Measurements from ENCODE around the gene CUX1. TPM values are rescaled to one million over a fixed set of nuclear protein-coding genes. Genes with fewer than 3 reads are reported as not detected.

The CUX1 gene
- total RNA-seq, 1 experiment from 2014 or later = 53.5 TPM

DNA sequence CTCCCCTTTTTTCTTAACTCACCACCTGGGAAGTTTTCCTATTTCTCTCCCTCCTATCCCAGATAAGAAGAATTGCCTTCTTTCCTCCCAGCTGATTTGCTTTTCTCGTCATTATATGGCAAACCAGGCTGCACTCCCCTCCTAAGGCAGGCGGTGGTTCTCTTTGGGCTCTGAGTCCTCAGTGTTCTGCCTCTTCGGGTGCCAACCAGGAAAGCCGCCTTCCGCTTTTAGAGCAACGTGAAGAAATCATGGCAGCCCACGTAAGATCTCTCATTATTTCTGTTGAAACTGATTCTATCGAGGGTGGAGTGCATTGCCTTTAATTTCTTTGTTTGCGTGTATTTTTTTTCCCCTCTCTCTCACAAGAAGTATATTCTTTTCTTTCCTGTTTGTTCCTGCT is 141.9 kb downstream of the CUX1 start:
- DNase-seq = no peak
- H3K79me1 ChIP-seq (ENCODE audit: insufficient read depth, low read depth, low read length, poor library complexity, severe bottlenecking) = peaks cover 7% of the 10 kb centered on the region
- H2BK12ac ChIP-seq (ENCODE audit: insufficient read length, low read depth, low read length) = no peak overlapping the region
- no peak overlapping the region for H3K23ac ChIP-seq (ENCODE audit: insufficient read length, low read depth, low read length)
- no peak overlapping the region for H3K27ac ChIP-seq (ENCODE audit: insufficient read length, low read depth, low read length)
- no peak overlapping the region for H2BK15ac ChIP-seq (ENCODE audit: low read depth, low read length)
- peaks cover 5% of the 10 kb centered on the region; the same call in 1 of the 2 replicates for H3K4me1 ChIP-seq (ENCODE audit: insufficient read depth, low read length)
- no peak overlapping the region for H4K91ac ChIP-seq (ENCODE audit: insufficient read length, low read depth, low read length)
- no peaks in the 10 kb centered on the region for H3K9me3 Mint-ChIP-seq
- no peak overlapping the region for H2BK120ac ChIP-seq (ENCODE audit: low read depth, low read length, poor library complexity, severe bottlenecking)
- H4K8ac ChIP-seq (replicated peaks; ENCODE audit: insufficient read length, low read depth, low read length) = no peak overlapping the region
- H3K4ac ChIP-seq (ENCODE audit: low read depth, low read length) = no peak overlapping the region
- no peak overlapping the region for H2BK20ac ChIP-seq (ENCODE audit: low read depth, low read length, poor library complexity, severe bottlenecking)
- H3K27me3 Mint-ChIP-seq (ENCODE audit: low read depth) = no peaks in the 10 kb centered on the region
- no CpG with 5 or more reads among the region's 9 CpGs for WGBS (ENCODE audit: extremely low coverage, insufficient read length, low lambda C conversion rate)
- H3K18ac ChIP-seq (ENCODE audit: insufficient read length, low read depth, low read length) = no peak overlapping the region
- H3K27ac Mint-ChIP-seq = peak overlapping the region; percentile 8 to 59 (median 57); a peak in 4 of 7 replicates
- H3K4me3 Mint-ChIP-seq = peak overlapping the region in 1 of 2 experiments; percentile 55; a peak in 1 of 5 replicates
- no peak overlapping the region for H3K9ac ChIP-seq (ENCODE audit: extremely low read depth, insufficient read length, low read length)
- H3K79me2 ChIP-seq (ENCODE audit: insufficient read depth, low read length) = peaks cover 10% of the 10 kb centered on the region
- H3K4me2 ChIP-seq (ENCODE audit: insufficient read depth, insufficient read length, low read length) = no peak overlapping the region
- H4K20me1 ChIP-seq (ENCODE audit: control insufficient read depth, insufficient read depth, insufficient read length) = peaks cover 2% of the 10 kb centered on the region
- H3K36me3 Mint-ChIP-seq (ENCODE audit: insufficient read depth in 1 of 3, low read depth in 3 of 3) = peaks cover 0 to 4% (median 3%) of the 10 kb centered on the region in 3 experiments; a peak in 3 of 7 replicates
- H3K56ac ChIP-seq (ENCODE audit: insufficient read length, low read depth, low read length) = no peak overlapping the region
- no peak overlapping the region for H4K5ac ChIP-seq (ENCODE audit: insufficient read length, low read depth, low read length)
- peaks cover 31% of the 10 kb centered on the region in 2 experiments for H3K4me1 Mint-ChIP-seq
- H3K27me3 ChIP-seq (ENCODE audit: insufficient read depth, low read length) = no peaks in the 10 kb centered on the region
- no peak overlapping the region for H3T11ph ChIP-seq (ENCODE audit: low read length)
- no peak overlapping the region for H2AFZ ChIP-seq (ENCODE audit: low read length)
- H3K9me3 ChIP-seq (ENCODE audit: control insufficient read depth, low read depth, low read length) = no peaks in the 10 kb centered on the region
- TF ChIP-seq, protein P1, sequence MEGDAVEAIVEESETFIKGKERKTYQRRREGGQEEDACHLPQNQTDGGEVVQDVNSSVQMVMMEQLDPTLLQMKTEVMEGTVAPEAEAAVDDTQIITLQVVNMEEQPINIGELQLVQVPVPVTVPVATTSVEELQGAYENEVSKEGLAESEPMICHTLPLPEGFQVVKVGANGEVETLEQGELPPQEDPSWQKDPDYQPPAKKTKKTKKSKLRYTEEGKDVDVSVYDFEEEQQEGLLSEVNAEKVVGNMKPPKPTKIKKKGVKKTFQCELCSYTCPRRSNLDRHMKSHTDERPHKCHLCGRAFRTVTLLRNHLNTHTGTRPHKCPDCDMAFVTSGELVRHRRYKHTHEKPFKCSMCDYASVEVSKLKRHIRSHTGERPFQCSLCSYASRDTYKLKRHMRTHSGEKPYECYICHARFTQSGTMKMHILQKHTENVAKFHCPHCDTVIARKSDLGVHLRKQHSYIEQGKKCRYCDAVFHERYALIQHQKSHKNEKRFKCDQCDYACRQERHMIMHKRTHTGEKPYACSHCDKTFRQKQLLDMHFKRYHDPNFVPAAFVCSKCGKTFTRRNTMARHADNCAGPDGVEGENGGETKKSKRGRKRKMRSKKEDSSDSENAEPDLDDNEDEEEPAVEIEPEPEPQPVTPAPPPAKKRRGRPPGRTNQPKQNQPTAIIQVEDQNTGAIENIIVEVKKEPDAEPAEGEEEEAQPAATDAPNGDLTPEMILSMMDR (conservative IDR thresholded peaks at IDR 0.05) = no peak
- H2AK5ac ChIP-seq (ENCODE audit: insufficient read length, low read length) = no peak overlapping the region
- H3K23me2 ChIP-seq (ENCODE audit: insufficient read length, low read depth, low read length, poor library complexity, severe bottlenecking) = no peaks in the 10 kb centered on the region
- H2BK5ac ChIP-seq (ENCODE audit: insufficient read length, low read length) = no peak overlapping the region
- no peak overlapping the region for H3K14ac ChIP-seq (ENCODE audit: insufficient read depth, low read length)

All from H9 (cell line).